Urinary bladder (tissue), 4 donors: ENCODE measurements around the gene KCNMB1. TPM values are rescaled to one million over a fixed set of nuclear protein-coding genes. Genes with fewer than 3 reads are reported as not detected.

ENCODE experiments used
- DNase-seq: peaks from one replicate; pipeline ENCODE4 v3.0.0-alpha.2; 2015; ENCODE audit errors: extremely low spot score
- H3K27ac ChIP-seq: one replicate; pipeline ENCODE4 v1.5.1; 2013; ENCODE audit warnings: low read depth, mild to moderate bottlenecking, moderate library complexity
- H3K36me3 ChIP-seq: one replicate; pipeline ENCODE4 v1.6.1; 2013; ENCODE audit warnings: mild to moderate bottlenecking, moderate library complexity; ENCODE audit not compliant: insufficient read depth
- H3K4me1 ChIP-seq: one replicate; pipeline ENCODE4 v1.6.1; 2013; ENCODE audit warnings: mild to moderate bottlenecking, moderate library complexity; ENCODE audit not compliant: insufficient read depth
- H3K4me3 ChIP-seq: one replicate; pipeline ENCODE4 v1.5.1; 2013; ENCODE audit warnings: low read depth, low read length
- WGBS: extraction: QIAGEN DNeasy Blood & Tissue Kit; methylation state at CpG from one replicate; pipeline ENCODE4 v1.1.7; 2013; 5-methylcytosine and 5-hydroxymethylcytosine counted together
- polyA plus RNA-seq: library from polyadenylated mRNA; stranded (reverse); fragments of 200-250 nt; gene quantifications from one replicate; pipeline ENCODE4 v1.2.3, GENCODE V29; 2013
- total RNA-seq: library from RNA; depleted of rRNA; stranded (reverse); fragments of >200 nt; gene quantifications from one replicate; pipeline ENCODE4 v1.2.3, GENCODE V29; 2014
- donor health status: healthy with polysubstance abuse.
- donor health status: healthy.

Gene KCNMB1
- total and polyA plus RNA-seq, 2 donors, result 10.8 to 82.8 TPM

DNA sequence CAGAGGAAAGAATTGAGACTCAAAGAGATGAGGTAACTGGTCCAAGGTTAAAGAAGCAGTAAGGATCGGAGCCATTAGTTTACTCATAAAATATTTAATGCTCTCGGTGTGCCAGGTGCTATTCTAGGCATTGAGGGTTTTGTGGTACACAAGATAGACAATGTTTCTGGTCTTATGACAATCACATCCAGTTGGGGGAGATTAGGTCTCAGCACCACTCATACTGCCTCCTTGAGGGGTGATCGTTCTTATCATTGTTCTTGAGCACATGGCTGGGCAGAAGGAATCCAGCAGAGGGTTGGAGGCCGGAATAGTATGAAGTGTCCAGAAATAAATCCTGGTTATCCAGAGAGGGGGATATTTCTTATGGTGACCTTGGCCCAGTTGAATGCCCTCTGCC lies 50.9 kb downstream of the KCNMB1 start:
- WGBS, result 73% methylated on average over 4 of the region's 4 CpGs
- H3K27ac ChIP-seq, result no peak overlapping the region
- no peaks in the 10 kb centered on the region for H3K36me3 ChIP-seq
- DNase-seq, result no peak
- no peak overlapping the region for H3K4me3 ChIP-seq
- no peaks in the 10 kb centered on the region for H3K4me1 ChIP-seq

DNA sequence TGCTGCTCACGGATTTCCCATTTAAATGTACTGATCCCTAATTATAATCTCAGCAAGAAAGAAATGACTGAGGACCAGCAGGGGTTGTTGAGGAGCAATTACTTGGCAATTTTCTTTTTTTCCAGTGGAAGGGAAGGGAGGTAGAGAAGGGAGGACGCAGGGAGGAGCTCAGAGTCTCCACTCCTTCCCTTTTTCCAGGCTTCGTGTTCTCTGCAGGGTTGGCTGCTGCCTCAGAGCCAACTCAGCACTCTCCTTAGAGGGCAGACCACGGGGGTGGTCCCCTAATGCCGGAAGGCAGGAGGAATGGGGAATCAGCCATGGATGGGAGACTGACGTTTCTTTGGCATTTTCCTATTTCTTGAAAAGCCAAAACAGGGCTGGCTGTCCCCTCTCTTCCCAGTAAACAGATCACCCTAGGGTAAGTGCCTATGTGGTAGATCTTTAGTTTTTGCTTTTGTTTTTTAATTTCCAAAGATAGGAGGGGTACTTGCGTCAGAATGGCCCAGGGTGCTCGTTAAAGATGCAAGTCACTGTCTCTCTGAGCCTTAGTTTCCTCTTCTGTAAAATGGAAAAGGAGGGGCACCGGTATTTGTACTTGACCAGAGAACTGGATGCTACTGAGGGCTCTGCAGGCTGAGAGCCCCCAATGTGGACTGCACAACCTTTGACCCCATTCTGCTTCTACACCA lies 52.0 kb downstream of the KCNMB1 start:
- no peak overlapping the region for H3K27ac ChIP-seq
- DNase-seq, result no peak
- H3K36me3 ChIP-seq, result no peaks in the 10 kb centered on the region
- H3K4me1 ChIP-seq, result no peaks in the 10 kb centered on the region
- 70% methylated on average over 9 of the region's 9 CpGs for WGBS
- no peak overlapping the region for H3K4me3 ChIP-seq

DNA sequence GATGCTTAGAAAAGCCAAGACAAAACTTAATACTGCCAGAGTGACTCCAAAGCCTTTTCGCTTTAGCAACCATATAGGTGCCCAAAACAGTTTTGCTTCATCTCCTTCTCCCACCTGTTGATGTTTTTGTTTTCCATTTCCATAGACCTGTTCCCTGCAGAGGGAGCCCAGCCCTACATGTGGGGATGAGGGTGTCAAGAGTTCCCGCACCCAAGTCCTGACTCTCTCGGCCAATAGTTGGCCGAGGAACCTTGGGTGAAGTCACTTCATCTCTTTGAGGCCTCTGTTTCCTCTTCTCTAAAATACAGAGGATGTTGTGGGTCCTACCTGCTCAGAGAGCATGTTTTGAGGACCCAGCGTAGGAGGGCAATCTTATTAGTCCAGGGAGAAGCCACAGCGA lies 53.1 kb downstream of the KCNMB1 start:
- no peaks in the 10 kb centered on the region for H3K4me1 ChIP-seq
- no peak overlapping the region for H3K27ac ChIP-seq
- DNase-seq, result no peak
- no peaks in the 10 kb centered on the region for H3K36me3 ChIP-seq
- no peak overlapping the region for H3K4me3 ChIP-seq
- WGBS, result 91% methylated on average over 6 of the region's 6 CpGs

DNA sequence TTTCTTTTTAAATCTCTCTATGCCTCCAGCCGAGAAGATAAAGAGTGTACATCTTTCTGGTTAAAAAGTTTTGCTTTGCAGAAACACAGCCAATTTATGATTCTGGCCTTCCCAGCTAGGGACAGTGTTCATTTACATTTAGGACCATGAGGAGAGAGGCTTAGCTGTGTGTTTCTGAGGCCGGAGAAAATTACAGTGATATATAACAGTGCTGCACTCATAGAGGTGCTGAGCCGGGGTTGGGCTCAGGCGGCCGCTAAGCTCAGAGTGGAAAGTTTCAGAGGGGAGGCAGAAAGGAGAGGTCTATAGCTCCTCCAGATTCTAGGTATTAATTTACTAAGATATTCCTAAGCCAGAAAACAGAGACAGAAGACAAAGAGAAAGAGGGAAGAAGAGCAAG lies 54.5 kb downstream of the KCNMB1 start:
- H3K4me1 ChIP-seq, result no peaks in the 10 kb centered on the region
- WGBS, result 79% methylated on average over 5 of the region's 5 CpGs
- DNase-seq, result no peak
- no peak overlapping the region for H3K27ac ChIP-seq
- no peaks in the 10 kb centered on the region for H3K36me3 ChIP-seq
- H3K4me3 ChIP-seq, result no peak overlapping the region

DNA sequence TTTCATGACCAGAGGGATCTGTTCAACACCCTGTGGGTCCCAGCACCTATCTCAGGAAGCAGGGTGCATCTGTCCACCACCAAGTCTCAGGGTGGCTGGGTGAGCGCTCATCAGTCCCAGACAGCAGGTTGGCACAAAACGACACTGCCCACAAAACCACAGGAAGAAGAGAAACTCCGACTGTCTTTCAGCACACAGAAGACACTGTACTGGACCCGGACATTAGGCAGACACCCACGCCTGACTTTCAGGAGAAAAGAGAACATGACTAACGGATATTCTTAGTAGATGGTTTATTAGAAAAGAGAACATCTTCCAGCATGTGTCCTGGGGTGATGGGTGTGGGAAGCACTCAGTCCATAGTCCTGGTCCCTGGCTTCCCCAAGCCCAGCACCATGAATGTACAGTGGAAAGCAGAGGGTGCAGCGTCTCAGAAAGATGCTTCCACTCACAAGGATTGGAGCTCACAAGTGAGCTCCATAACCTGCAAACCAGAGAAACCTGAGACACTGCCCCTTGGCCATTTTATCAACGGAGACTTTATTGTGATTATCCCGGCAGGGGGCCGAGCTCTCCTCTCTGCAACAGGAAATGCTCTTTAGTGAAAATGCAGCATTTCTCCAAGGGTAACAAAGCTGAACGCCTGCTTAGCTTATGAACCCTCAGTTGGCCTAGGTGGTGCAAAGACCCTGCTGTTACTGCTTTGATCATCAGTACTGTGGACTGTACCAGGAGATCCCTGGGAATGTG lies 55.8 kb downstream of the KCNMB1 start:
- H3K36me3 ChIP-seq, result no peaks in the 10 kb centered on the region
- WGBS, result 67% methylated on average over 11 of the region's 11 CpGs
- H3K4me3 ChIP-seq, result no peak overlapping the region
- H3K4me1 ChIP-seq, result no peaks in the 10 kb centered on the region
- no peak for DNase-seq
- H3K27ac ChIP-seq, result no peak overlapping the region

DNA sequence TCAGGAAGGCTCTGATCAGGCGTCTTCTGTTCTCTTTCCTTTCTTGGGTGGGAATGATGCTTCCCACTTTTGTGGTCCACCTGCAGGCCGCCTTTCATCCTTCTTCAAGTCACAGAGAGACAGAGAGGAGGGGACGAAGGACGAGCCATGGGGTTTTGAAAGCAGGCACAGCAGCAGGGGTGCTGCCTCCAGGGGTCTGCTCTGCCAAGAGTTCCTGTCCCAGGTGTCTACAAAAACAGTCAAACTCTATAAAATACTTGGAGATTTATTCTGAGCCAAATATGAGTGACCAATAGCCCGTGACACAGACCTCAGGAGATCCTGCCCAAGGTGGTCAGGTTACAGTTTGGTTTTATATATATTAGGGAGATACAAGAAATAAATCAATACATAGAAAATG lies 57.1 kb downstream of the KCNMB1 start:
- no peaks in the 10 kb centered on the region for H3K4me1 ChIP-seq
- DNase-seq, result no peak
- 97% methylated on average over 5 of the region's 5 CpGs for WGBS
- no peak overlapping the region for H3K4me3 ChIP-seq
- no peaks in the 10 kb centered on the region for H3K36me3 ChIP-seq
- no peak overlapping the region for H3K27ac ChIP-seq

DNA sequence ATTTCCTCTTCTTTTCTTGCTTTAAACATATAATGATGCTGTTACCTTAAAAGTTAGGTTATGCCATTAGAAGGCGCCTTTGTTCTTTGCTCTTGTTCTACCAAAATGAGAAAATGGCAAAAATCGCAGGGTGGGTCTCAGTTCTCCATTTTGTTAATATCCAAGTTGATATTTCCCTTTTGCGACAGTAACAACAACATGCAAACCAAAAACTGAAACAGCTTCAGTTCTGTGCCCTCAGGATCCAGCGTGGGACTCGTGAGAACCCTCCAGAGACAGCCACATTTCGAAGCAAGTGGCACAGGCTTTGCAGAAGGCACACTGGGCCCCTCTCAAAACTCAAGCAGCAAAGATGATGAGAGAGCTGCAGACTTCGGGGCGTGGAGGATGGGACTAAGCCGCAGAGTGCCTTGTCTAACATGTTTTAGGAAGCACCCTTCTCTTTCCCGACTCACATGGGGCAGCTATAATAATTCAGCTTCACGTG lies 58.6 kb downstream of the KCNMB1 start:
- Histone ChIP-seq H3K27ac (no peak overlapping the region), H3K4me1 (no peaks in the 10 kb centered on the region), H3K4me3 (no peak overlapping the region), H3K36me3 (no peaks in the 10 kb centered on the region)
- 77% methylated on average over 11 of the region's 11 CpGs for WGBS
- DNase-seq, result no peak

DNA sequence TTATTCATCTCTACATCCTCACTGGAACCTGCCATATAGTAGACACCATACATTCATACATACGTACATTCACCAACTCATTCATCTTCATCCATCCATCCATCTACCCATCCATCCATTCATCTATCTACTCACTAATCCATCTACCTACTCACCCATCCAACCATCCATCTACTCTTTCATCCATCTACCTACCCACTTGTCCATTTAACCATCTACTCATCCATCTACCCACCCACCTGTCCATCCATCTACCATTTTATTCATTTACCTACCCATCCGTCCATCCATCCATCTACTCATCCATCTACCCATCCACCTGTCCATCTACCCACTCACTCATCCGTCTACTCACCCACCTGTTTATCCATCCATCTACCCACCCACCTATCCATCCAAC lies 59.6 kb downstream of the KCNMB1 start:
- DNase-seq, result no peak
- no peaks in the 10 kb centered on the region for H3K36me3 ChIP-seq
- no peak overlapping the region for H3K27ac ChIP-seq
- no peaks in the 10 kb centered on the region for H3K4me1 ChIP-seq
- 80% methylated on average over 3 of the region's 3 CpGs for WGBS
- no peak overlapping the region for H3K4me3 ChIP-seq

DNA sequence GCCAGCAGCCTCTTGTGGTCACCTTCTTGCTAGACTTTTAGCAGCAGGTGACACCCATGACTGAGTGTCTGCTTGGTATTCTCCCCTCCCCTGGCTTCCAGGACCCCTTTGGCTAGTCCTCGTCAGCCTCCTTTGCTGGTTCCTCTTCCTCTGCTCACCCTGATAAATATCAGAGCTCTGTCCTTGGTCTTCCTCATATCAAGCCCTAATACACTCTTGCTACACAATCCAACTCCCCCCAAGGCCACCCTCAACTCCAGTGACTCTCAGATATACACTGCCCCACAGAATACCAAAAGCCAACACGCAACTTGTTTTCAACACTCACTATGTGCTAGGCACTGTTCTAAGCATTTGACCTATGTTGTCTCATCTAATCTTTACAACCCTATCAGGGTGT lies 61.3 kb downstream of the KCNMB1 start:
- Histone ChIP-seq H3K36me3 (no peaks in the 10 kb centered on the region), H3K4me1 (no peaks in the 10 kb centered on the region), H3K4me3 (no peak overlapping the region), H3K27ac (no peak overlapping the region)
- no peak for DNase-seq
- WGBS, result 89% methylated on average over 2 of the region's 2 CpGs

DNA sequence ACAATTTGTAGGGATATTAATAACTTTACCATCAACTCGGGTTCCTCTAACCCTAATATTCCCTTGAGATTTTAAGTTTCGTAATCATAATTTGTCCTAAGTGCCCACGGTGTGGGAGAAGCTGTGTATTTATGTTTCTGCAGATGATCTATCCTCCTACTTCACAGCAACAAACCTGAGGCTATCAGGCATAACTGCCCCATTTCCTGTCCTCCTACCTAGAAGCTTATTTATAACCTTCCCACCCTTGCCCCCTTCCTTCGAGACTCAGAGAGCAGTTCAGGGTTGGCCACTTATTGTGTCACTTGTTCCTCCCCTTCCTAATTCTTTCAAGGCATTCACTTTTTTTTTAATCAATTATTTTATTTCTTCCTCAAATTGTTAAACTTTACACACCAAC lies 62.0 kb downstream of the KCNMB1 start:
- Histone ChIP-seq H3K36me3 (no peaks in the 10 kb centered on the region), H3K27ac (no peak overlapping the region), H3K4me3 (no peak overlapping the region), H3K4me1 (no peaks in the 10 kb centered on the region)
- DNase-seq, result no peak
- 66% methylated on average over 4 of the region's 4 CpGs for WGBS

Other genes starting within 250 kb of the KCNMB1 start
- not detected for gene C5orf58, start 156.4 kb downstream of the KCNMB1 start, total RNA-seq
- 0.70 TPM for gene C5orf58, start 156.4 kb downstream of the KCNMB1 start, polyA plus RNA-seq
- gene LCP2, start 91.6 kb downstream of the KCNMB1 start, total RNA-seq, result 8.4 TPM
- 8.5 TPM for gene LCP2, start 91.6 kb downstream of the KCNMB1 start, polyA plus RNA-seq
- gene KCNIP1, start 114.7 kb upstream of the KCNMB1 start, total RNA-seq, result 3.0 TPM
- 0.22 TPM for gene KCNIP1, start 114.7 kb upstream of the KCNMB1 start, polyA plus RNA-seq